HG03039 (cell line): ENCODE measurements around the gene HLF.

Experiments
- ATAC-seq: cut with Tn5 transposase; IDR thresholded peaks from one replicate; pipeline ENCODE4 v1.9.1; 2021; ENCODE audit warnings: mild to moderate bottlenecking, moderate library complexity; ENCODE audit not compliant: unreplicated experiment

Gene HLF

DNA sequence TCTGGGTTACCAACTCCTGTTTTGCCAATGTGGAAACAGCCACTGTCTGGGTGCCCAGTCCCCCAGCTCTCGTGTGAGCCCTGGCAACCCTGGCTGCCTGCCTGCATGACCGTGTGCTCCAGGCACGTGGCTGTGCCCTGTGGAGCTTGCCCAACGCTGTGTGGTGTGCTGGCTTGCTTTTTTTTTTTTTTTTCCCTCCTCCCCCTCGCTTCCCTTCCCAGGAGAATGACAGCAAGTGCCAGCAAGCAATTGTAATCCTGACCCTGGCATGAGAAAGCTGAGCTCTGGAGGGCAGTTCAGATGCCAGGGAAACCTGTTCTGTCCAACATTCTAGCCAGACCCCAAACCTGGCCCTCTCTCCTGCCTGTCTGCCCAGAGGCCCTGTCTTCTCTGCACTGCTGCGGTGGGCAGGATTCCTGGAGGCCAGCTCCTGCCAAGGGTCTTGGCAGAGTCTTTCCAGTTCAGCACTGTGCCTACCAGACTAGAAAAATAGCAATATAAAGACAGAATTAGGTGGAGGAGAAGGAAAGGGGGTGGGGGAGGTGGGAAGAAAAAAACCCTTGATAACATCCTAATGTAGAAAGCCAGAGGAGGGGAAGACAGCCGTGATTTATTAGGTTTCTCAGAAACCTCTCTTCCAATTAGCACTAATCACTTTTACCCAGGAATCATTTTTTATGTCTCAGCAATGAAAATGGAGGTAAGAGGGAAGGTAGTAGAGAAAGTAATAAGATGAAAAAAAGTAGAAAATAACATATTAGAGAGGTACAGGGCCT, 9.0 kb downstream of the HLF start:
- ATAC-seq = no peak

- no peak for ATAC-seq
Observed at GRCh38 chr17:55274355-55275255, 9.8 kb downstream of the HLF start.

DNA sequence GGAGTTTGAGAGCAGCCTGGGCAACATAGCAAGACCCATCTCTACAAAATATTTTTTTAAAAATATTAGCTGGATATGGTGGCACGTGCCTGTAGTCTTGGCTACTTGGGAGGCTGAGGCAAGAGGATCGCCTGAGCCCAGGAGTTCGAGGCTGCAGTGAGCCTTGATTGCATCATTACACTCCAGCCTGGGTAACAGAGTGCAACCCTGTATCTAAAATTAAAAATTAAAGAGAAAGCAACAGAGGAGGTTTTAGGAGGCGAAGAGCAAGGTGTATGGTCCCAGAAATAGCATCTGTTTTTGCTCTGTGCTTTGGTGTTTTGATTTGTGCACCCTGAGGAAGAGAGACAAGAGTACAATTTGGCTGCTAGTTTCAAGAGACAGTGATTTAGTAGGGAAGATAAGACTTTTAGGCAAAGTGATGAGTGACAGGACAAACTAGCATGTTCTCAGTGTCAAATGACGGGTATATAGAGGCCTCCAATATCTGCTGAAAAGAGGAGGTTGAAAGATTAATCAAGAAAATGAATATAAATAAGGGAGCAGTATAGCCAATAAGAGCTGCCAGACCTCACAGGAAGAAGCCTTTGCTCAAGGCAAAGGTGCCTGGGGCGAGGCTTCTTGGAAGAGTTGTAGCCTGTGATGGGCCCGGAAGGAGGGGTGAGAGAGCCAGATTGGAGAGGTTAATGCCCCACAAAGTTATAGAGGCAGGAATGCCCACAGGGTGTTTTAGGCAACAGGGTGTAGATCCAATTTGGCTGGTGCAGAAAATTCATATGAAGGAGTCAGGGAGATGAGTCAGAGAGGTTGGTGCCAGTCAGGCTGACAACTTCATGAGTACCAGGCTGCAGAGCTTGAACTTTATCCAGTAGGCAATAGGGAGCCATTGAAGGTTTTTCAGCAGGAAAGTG, 11.4 kb downstream of the HLF start:
- no peak for ATAC-seq

GRCh38 chr17:55278173-55278961, 13.6 kb downstream of the HLF start:
- no peak for ATAC-seq

- ATAC-seq = no peak
Observed at GRCh38 chr17:55279203-55279602, 14.4 kb downstream of the HLF start.

- ATAC-seq = no peak
Observed at GRCh38 chr17:55279788-55280187, 15.0 kb downstream of the HLF start.

- no peak for ATAC-seq
Observed at GRCh38 chr17:55280212-55280611, 15.5 kb downstream of the HLF start.

GRCh38 chr17:55281649-55282378, 17.1 kb downstream of the HLF start:
- ATAC-seq = no peak

DNA sequence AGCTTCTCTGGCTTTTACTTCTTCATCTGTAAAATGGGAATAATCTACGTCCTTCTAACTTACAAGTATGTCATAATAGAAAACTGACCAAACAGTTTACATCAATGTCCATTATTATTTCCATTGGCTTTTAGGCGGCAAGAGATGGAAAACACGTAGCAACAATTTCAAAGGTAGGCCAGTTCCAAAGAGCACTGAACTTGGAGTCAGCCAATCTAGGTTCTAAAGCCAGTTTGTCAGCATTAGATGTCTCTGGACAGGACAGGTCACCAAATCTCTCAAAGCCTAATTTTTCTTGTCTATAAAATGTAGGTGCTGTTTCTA, 17.6 kb downstream of the HLF start:
- no peak for ATAC-seq

DNA sequence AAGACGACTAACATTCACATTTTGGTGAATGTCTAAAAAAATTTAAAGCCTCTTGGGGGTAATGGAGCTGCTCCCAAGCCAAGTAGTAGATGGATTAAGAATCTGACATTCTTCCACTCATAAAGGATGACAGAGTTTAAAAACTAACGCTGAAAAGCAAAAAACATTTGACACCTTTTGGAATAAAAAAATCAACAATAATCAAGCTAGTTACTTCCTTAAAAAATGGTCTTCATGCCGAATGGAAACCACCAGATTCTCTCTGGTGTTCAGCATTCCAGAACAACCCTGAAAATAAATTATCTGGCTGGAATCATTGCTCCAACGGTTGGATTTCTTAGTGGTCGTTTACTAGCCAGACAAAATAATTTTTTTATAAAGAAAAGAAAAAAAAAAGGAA, 18.0 kb downstream of the HLF start:
- no peak for ATAC-seq

DNA sequence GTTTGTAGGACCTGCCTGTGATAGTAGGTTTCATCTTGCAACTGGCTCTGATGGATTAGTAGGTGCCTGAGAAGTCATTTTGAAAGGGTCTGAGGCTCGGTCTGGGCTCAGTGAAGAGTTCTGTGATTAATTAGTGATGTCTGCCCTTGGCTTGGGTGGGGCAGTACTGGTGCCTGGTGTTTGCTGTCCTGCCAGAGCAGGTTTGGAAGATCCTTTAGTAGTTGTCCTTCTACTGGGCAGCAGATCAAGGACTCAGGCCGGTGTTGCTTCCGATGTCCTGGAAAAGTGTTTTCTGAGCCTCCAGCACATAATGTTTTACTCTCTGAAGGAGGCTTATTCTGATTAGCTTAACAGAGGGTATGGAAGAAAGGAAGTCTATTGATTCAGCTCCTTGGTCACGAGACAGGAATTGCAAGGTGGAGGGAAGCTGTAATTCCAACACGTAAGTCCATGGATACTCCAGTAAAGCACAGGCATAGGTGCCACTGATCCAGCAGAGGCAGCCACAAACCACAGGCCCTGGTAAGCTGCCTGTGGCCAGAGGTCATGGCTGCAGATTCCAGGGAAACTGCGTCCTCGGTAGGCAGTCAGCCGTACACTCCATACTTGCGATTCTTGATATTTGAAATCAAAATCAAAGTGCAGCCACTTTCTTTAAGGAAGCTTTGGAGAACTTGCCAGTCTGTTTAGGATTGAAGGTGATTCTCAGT, 18.7 kb downstream of the HLF start:
- no peak for ATAC-seq

GRCh38 chr17:55284001-55284884, 19.5 kb downstream of the HLF start:
- no peak for ATAC-seq

DNA sequence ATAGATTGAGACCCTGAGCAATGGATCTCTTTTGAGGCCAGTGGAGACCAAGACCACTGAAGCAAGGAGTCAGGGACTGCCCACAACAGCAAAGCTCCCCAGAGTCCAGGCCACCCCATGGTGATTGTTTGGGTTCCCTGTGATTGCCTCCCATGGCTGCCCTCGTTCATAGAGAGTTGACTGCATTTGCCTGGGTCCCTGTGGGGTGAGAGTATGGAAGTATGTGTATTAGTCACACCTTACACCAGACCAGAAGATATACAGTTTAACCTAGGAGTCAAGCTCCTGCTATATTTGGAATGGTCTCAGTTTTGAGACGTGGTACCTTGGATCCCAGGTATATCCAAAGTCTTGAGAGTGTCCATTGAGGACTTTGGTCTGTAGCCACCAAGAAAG, 20.2 kb downstream of the HLF start:
- no peak for ATAC-seq

GRCh38 chr17:55285340-55286301, 20.9 kb downstream of the HLF start:
- no peak for ATAC-seq

- no peak for ATAC-seq
Observed at GRCh38 chr17:55286681-55287589, 22.2 kb downstream of the HLF start.
